Cardiac fibroblast (primary cell): ENCODE results near the gene MAGIX.

Source experiments
- DNase-seq, 2 donors: peaks; one replicate each; pipeline versions ENCODE4 v3.0.0 to v3.0.0-alpha.2; 2010; ENCODE audit warnings: low read depth in 2 of 2
- H3K4me3 ChIP-seq, 2 donors: replicated peaks in 1 of 2; 1 replicate in 1 of 2; 2 replicates in 1 of 2; pipeline ENCODE4 v1.5.1; 2011; ENCODE audit warnings: low read depth in 2 of 2, low read length in 2 of 2, mild to moderate bottlenecking in 2 of 2, moderate library complexity in 1 of 2
- TF ChIP-seq, protein P1 (sequence below): IDR thresholded peaks from one replicate; pipeline ENCODE4 v1.5.1; 2011; ENCODE audit warnings: low read depth, mild to moderate bottlenecking, low read length, inconsistent platforms

The MAGIX gene

DNA sequence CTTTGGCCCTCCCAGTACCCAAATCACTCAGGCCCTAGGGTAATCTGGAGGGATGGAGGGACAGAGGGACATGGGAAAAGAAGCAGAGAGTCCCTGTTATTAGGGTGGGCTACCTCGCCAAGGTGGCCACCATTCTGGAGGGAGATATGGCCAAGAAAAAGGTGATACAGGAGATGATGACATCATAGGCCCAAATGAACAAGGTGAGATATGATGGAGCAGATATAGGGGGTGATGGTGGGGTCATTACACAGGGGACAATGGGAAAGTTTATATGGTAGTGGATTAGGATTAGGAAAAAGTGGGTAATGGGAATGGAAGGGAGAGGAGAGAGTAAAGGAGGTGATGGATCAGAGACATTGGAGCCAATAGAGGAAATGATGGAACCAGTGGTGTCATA lies 50.3 kb downstream of the MAGIX start:
- DNase-seq = no peak
- TF ChIP-seq, protein P1, sequence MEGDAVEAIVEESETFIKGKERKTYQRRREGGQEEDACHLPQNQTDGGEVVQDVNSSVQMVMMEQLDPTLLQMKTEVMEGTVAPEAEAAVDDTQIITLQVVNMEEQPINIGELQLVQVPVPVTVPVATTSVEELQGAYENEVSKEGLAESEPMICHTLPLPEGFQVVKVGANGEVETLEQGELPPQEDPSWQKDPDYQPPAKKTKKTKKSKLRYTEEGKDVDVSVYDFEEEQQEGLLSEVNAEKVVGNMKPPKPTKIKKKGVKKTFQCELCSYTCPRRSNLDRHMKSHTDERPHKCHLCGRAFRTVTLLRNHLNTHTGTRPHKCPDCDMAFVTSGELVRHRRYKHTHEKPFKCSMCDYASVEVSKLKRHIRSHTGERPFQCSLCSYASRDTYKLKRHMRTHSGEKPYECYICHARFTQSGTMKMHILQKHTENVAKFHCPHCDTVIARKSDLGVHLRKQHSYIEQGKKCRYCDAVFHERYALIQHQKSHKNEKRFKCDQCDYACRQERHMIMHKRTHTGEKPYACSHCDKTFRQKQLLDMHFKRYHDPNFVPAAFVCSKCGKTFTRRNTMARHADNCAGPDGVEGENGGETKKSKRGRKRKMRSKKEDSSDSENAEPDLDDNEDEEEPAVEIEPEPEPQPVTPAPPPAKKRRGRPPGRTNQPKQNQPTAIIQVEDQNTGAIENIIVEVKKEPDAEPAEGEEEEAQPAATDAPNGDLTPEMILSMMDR = no peak

DNA sequence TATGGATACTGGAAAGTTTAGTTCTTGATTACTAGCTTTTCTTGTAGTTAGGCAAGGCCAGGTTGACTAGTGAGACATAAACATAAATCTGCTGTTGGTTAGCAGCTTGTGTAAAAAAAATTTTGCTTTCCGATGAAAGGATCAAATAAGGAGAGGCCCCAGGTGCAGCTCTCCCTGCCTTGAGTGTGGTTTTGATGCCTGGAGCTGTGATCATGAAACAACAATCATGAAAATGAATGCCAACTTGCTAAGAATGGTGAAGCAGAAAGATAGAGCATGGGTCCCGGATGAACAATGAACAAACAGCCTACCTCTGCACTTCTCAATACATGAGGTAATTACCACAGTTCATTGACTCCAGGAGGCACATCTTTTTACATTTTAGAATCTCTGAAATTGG lies 51.9 kb downstream of the MAGIX start:
- no peak overlapping the region for H3K4me3 ChIP-seq
- TF ChIP-seq, protein P1 = no peak
- DNase-seq = no peak

More for the DNA sequence above, 50.3 kb downstream of the MAGIX start:
- H3K4me3 ChIP-seq = no peak overlapping the region

DNA sequence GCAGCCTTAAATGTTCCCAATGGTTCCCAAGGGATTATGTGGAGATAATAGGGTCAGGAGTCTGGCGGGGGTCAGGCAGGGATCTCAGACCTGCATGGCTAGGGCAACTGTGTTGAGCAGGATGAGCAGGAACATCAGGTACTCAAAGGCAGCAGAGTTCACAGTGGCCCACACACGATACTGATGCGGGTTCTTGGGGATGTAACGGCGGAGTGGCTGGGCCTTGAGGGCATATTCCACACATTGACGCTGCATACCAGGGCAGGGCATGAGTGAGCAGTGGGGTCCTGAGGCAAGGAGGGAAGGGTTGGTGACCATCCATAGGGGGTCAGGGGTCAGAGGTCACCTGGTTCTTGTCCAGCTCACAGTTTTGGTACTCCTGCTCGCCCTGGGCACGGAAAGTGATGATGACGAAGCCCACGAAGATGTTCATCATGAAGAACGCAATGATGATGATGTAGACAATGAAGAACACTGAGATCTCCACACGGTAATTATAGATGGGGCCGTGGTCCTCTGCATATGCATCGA lies 52.5 kb downstream of the MAGIX start:
- TF ChIP-seq, protein P1 = no peak
- no peak overlapping the region for H3K4me3 ChIP-seq
- DNase-seq = no peak
